ENCODE data around the gene GFER. TPM values are rescaled to one million over a fixed set of nuclear protein-coding genes. Genes with fewer than 3 reads are reported as not detected.

Gene GFER
- polyA plus RNA-seq, 1 donor = 23.1 TPM

DNA sequence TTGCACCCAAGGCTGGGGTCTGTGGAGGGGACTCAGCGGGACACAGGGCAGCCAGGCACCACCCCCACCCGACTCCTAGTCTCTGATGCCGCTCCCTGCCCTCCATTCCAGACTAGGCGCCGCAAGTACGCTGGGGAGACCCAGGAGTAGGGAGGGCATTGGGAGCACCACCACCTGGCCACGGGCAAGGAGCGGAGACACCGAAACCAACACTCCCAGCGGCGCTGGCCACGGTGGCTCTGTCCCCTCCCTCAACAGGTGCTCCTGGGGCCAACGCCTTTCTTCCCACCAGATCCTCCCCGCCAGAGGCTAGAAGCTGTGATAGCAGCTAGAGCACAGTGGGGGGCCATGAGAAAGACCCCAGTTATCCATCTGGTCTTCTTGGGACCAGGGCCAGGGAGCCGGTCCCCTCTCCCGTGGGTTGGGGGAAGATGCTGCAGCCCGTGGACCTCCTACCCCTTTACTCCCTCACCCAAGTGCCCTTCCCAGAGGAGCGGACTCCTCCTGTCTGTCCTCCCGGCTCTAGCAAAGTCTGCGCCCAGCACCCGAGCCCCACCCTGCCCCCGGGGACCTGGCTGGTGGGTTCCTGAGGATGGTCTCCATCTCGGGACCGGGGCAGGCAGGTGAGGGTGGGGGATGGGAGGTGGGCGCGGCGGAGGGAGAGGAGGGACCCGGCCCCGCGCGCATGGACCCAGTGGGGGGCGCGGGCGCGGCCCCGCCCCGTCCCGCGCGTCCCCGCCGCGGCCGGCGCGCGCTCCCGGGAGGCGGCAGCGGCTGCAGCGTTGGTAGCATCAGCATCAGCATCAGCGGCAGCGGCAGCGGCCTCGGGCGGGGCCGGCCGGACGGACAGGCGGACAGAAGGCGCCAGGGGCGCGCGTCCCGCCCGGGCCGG is 5.5 kb downstream of the GFER start, which contains the start of gene SYNGR3:
SYNGR3 (plus strand) TSS at position 762 of the 892 bp plus-strand sequence. CDS start 133 bp downstream, outside the sequence.
- no peak for DNase-seq

DNA sequence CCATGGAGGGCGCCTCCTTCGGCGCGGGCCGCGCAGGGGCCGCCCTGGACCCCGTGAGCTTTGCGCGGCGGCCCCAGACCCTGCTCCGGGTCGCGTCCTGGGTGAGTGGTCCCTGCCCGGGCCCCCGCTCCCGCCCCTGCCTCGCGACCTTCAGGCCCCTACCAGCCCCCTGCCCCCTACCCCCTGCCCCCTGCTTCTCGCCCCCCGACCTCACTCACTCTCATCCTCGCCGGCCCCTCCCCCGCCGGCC is 6.0 kb downstream of the GFER start:
- no peak for DNase-seq

DNA sequence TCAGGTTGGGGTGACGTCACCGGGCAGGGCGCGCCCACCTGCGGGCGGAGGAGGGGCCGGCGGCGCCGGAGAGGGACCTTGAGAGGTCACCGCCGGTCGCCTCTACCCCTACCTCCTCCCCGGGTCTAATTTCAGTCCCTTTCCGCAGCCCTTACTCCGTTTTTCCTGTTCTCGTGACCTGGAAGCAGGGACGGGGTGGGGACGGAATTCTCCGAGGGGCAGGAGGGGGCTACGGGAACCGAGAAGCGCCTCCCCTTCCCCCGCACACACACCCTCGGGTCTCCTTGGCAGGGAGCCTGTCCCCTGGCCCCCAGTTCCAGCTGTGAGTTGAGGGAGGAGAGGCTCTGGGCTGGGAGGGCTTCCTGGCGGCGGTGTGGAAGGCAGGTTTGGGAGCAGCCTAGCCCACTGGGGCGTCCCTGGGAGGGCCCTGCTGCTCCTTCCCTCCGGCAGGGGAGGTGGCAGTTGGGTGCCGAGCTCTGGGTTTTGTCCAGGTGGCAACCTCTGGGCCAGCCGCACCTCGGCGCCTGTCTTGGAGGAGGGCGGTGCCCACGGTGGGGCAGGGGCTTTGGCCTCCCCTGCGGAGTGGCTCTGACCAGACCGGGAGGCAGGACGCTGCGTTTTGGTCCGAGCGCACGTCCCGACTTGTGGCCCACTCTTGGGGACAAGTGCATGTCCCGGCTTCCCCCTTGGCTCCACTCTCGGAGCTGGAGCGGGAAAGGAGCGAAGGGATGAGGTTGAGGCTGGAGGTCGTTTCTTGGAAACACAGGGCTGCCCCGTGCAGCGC is 6.5 kb downstream of the GFER start:
- no peak for DNase-seq

DNA sequence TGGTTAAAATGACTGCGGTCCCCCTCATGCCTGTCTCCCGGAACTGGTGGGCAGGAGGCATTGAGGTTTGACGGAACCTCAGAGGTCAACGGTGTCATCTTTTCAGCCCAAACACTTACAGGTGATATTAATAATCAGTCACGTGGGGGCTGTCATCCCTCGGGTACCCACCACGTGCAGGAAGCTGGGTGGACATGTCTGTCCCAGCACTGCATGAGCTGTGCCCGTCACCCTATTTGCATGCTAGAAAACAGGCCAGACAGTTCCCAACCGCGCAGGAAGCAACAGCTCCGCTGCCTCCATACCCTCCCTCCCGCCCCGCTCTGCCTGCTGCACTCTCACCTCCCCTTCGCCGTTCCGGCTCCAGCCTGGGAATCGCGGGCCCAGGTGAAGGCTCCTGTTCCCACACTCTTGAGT is 7.2 kb downstream of the GFER start:
- no peak for DNase-seq

DNA sequence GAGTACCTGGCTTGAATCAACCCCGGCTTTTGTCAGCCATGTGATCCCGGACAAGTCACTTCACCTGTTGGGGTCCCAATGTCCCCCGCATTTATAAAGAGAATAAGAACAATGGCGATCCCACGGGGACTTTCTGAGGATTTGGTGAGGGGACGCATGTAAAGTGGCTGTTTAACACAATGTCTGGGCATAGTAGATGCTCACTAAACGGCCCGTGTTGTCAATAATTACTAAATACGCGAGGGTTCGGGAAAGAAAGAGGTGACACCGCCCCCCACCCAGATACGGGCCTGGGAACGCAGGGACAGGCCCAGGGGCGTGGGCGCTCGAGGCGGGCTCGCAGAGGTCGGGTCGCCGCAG is 7.6 kb downstream of the GFER start:
- no peak for DNase-seq

DNA sequence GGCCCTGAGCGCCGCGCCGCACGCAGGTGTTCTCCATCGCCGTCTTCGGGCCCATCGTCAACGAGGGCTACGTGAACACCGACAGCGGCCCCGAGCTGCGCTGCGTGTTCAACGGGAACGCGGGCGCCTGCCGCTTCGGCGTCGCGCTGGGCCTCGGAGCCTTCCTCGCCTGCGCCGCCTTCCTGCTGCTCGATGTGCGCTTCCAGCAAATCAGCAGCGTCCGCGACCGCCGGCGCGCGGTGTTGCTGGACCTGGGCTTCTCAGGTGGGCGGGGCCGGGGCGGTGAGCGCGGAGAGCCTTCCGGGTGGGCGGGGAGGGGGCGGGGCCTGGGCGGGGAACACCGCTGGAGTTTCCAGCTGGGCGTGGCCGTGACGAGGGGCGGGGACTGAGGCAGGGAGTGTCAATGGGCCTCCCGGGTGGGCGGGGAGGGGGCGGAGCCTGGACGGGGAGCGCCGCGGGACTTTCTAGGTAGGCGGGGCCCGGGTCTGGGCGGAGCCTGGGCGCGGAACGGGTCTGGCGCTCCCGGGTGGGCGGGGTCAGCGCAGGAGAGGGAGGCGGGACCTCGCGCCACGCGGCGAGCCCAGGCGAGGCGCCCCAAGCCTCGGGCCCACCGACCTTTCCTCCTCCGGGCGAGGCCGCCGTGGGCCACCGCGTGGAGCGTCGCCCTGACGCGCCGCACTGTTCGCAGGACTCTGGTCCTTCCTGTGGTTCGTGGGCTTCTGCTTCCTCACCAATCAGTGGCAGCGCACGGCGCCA is 8.1 kb downstream of the GFER start:
- peak; percentile 83 for DNase-seq

DNA sequence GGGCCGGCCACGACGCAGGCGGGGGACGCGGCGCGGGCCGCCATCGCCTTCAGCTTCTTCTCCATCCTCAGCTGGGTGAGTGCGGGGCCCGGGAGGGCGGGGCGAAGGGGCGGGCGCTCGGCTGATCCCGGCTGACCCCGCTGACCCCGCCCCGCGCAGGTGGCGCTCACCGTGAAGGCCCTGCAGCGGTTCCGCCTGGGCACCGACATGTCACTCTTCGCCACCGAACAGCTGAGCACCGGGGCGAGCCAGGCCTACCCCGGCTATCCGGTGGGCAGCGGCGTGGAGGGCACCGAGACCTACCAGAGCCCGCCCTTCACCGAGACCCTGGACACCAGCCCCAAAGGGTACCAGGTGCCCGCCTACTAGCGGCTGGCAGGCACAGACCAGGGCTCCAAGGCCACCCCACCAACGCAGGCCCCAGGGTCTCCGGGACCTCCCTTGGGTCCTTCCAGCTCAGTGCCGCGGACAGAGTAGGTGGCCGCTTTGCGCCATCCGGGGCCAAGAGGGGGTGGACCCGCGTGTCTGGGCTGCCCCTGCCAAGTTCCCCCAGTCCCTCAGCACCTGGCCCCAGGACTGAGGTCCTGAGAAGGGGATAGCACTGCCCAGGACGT is 8.8 kb downstream of the GFER start:
- DNase-seq = no peak

DNA sequence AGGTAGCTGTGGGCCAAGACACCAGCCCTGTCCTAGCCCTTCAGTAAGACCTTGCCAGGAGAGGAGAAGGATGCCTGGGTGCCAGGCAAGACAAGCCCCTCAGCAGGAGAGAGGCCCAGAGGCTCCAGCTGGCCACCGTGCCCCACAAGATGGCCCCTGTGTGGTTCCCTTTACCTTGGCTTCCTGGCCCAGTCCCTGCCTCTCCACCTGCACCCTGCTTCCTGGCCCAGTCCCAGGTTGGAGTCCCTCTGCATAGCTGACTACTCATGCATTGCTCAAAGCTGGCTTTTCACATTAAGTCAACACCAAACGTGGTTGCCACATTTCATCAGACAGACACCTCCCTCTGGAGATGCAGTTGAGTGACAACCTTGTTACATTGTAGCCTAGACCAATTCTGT is 9.7 kb downstream of the GFER start:
- DNase-seq = no peak

DNA sequence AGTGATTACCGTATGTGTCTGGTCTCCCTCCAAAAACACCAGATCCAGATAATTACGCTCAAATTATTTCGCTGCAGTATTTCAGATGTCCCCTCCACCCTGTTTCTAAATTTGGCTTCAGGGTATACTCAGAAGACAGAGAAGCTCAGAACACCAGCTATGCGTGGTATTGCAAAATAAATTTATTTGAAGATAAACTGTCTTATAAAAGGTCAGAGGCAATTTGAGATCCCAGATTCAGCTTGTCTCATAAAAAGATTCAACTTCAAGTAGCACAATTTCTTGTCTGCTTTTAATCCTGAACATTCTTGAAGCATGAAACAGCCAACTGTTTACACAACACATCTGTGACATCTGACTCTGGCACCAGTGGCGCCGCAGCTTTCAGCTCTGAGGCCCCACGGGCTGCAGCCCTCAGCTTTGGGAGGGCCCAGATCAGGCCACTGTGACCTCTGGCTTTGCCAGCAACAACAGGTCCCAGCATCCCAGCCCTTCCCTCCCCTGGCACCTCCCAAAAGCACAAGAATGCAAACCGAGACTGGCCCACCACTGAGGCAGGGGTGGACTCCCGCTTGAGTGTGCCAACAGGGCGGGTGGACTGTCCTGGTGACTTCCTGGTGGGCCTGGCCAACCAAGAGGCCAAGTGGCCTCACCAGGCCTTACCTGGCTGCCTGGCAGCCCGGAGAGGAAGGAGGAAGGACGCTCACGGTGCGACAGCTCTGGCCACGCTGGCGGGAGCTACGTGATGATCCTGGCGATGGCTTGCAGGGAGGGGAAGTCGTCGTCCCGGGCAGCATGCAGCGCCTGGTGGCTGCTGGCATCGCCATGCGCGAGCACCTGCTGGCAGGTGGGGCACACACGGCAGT is 13.7 kb downstream of the GFER start:
- no peak for DNase-seq

DNA sequence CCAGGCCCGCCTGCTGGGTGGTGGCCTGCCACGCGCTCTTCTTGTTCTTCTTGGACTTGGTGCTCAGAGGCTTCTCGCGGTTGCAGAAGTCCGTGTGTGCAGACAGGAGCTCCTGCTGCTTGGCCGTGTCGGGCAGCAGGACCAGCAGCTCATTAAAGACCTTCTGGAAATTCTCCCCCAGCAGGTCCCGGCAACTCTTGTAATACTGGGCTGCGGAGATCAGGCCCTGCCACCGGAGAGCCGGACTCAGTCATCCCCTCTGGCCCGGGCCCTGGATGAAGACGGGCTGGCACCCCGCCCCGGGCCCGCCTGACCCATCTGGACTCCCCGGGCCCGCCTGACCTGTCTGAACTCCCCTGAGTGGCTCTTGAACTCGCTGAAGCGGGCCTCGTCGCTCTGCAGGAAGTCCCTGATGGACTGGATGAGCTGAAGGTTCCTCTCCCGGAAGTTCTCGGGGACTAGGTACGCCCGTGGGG is 14.4 kb downstream of the GFER start:
- DNase-seq = no peak

DNA sequence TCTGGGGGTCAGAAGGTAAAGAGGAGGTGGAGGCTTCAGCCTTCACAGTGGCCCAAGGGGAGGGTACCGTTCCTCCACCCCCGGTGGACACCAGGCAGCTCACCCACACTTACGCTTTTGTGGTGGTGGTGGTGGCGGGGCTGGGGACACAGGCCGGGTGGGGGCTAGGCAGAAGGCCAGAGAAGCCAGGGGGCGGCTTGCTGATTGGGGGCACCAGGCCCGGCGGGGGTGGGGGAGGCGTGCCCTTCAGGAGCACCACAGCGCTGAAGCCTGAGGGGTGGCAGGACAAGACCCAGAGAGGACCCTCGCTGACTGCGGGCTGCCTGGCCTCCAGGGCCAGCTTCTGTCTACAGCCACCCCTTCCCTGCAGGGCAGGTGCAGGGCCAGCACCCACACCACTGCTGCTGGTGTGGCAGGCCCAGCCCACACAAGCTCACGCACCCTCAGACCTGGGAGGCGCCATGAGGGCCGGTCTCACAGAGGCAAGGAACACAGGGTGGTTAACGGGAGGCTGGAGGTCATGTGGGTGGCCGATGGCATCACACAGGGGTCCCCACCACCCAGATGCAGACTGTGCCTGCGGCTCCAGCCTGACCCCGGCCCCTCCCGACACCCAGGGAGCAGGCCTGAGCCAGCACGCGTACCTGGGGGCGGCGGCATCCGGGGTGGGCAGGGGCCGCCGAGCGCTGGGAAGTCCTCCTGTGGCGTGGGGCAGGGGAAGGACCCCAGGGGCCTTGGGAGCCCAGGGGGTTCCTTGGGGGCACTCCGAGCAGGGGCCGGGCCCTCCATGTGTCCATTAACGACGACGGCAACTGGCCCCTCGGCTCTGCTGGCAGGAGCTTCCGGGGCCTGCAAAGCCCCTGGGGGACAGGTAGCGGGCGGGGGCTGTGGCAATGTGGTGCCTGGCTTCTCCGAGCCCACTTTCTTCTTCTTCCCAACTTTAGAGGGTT is 15.1 kb downstream of the GFER start:
- no peak for DNase-seq

DNA sequence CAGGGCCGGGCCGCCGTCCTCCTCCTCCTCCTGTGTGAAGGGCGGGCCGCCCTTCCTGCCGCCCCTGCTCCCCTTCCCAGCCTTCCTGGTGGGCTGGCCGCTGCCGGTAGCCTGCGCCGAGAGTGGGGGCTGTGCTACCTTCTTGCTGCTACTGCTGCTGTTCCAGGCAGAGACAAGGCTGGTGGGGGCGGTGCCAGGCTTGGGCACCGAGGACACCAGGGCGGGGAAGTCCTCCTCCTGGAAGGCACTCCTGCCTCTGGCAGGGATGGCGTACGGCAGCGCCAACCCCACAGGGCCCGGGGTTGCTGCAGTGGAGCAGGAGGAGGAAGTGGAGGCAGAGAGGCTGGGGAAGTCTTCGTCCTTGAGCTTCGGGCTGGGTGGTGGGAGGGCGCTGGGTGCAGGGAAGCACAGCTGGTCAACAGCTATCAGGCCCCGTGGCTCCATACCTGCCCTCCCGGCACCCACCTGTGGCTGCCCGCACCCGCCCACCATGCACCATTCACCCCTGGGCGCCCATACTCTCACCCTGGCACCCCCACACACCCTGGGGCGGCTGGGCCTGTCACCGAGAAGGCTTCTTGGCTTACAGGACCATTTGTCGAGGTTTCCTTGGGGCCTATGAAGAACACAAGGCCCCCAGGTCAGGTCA is 16.0 kb downstream of the GFER start:
- DNase-seq = no peak

DNA sequence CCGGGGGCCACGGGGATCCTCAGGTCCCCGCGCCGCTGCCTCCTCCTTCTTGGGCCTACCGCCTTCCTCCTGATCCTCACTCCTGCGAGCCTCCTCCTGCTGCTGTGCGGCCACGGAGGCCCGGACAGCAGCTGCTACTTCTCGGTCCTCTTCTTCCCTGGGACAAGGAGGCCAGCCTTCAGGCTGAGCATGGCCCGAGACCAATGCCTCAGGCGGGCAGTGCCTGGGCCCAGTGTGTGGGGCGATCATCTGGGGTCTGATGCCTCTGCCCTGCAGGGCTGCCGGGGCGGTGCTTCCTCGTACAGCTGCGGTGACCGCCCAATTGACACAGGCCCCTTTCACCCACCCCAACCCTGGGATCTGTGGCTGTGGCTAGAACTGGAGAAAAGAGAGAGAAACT is 17.0 kb downstream of the GFER start:
- no peak for DNase-seq

DNA sequence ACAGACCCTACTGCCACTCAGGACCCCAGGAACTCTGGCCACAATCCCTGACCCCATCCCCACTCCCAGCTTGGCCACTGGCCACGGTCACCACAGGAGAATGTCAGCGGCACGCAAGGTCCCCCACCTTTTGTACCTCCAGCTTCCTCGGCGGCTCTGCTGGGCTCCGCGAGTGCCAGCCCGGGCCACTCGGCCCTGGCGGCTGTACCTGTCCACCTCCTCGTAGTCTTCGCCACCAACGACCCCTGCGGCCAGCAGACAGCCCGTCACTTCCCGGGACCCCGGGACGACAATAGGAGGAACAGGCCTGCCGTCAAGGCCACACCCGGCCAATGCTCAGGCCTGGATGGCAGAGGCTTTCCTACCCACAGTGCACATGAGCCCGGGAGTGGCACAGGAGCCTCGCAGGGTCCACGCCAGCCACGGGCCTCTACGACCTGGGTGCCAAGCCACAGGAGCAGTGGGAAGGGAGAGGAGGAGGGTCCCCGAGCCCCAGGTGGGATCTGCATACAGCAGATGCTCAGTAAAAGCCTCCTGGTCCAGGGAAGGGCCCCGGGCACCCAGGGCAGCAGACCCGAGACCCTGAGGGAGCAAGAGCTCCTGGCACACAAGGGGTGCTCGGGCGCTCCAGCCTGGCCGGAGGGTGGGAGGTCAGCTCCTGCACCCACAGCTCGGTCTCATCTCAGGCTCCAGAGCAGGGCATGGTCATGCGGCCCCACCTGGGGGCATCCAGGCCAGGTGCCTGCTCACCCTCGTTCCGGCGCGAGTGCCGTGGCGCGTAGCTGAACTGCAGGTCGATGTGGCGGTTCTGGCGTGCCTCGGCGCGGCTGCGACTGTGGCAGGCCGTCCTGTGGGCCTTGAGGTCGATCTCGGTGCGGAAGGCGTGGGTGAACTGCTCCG is 17.7 kb downstream of the GFER start:
- no peak for DNase-seq

DNA sequence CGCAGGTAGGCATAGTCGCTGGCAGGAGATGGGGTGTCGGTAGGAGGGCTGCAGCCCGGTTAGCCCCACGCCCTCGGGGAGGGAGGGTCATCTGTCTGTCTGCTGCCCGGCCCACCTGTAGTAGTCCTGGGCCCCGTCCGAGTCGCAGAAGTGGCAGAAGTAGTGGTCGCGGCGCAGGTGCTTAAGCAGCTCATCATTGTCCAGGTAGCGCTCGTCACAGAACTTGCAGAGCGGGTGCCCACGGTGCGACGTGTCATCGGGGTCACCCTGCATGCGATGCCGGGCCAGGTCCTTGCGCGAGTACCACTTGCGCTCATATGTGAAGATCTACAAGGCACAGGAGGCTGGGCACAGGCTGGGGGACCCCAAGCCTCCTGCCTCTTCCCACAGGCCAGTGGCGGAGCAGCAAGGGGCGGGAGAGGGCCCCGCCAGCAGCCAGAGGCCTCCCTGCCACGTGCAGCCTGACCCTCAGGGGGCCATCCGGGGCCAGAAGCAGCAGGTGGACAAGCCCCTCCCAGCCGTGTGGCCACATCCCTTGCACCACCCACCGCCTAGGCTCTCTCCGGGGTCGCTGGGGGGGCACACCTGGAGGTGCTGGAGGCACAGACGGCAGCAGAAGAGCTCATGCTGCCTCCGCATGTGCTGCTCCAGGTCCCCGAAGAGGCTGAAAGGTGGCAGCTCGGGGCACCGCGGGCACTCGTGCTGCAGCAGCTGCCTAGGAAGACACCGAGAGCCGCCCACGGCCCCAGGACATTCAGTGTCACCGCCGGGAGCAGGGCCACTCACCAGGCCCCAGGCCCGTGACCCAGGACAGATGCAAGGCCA is 18.6 kb downstream of the GFER start:
- DNase-seq = no peak

DNA sequence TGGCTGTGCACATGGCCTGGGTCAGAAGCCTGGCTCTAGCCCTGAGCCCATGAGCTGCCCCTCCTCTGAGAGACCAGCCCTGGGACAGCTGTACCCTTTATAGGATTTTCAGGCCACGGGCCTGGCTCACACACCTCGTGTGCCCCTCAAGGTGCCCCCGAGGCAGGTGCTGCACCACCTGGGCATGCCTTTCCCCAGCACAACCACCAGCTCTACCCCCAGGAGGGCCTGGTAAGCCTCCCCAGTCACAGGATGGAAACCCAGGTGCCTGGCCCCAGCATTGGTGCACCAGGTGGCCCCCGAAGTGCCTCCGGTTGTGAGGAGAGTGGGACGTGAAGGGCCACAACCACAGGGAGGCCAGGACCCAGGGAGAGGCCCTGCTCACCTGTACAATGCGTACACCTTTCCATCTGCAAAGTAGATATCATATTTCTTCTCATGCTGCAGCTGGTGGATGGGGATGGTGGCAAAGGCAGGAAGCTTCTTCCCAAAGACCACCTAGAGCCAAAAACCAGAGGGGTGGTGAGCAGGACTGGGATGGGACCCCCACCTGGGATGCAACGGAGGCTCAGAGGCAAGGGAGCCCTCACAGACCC is 19.3 kb downstream of the GFER start:
- no peak for DNase-seq

Measured in left kidney (tissue), 2 donors.